Neural progenitor cell (in vitro differentiated cells): ENCODE data around the gene LIG4.

Source experiments
- EZH2 ChIP-seq: fragments of 200-600 bp; sonication (generic); IDR thresholded peaks from 2 replicates; pipeline ENCODE4 v1.6.1; 2017; ENCODE audit warnings: antibody characterized with exemption, mild to moderate bottlenecking, moderate library complexity
- EZH2phosphoT487 ChIP-seq: fragments of 200-600 bp; sonication (generic); IDR thresholded peaks from 2 replicates; pipeline ENCODE4 v1.6.1; 2017; ENCODE audit warnings: antibody characterized with exemption
- TF ChIP-seq, protein P1 (sequence below): fragments of 200-600 bp; sonication (generic); IDR thresholded peaks from 2 replicates; pipeline ENCODE4 v1.5.1; 2017; ENCODE audit warnings: antibody characterized with exemption, mild to moderate bottlenecking

GRCh38 chr13:108176685-108177274 lies 38.6 kb downstream of the LIG4 start:
- TF ChIP-seq, protein P1, sequence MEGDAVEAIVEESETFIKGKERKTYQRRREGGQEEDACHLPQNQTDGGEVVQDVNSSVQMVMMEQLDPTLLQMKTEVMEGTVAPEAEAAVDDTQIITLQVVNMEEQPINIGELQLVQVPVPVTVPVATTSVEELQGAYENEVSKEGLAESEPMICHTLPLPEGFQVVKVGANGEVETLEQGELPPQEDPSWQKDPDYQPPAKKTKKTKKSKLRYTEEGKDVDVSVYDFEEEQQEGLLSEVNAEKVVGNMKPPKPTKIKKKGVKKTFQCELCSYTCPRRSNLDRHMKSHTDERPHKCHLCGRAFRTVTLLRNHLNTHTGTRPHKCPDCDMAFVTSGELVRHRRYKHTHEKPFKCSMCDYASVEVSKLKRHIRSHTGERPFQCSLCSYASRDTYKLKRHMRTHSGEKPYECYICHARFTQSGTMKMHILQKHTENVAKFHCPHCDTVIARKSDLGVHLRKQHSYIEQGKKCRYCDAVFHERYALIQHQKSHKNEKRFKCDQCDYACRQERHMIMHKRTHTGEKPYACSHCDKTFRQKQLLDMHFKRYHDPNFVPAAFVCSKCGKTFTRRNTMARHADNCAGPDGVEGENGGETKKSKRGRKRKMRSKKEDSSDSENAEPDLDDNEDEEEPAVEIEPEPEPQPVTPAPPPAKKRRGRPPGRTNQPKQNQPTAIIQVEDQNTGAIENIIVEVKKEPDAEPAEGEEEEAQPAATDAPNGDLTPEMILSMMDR = peak; percentile 52
- TF ChIP-seq EZH2 (no peak), EZH2phosphoT487 (no peak)
